Posterior vena cava (tissue), 2 donors: ENCODE measurements around the gene POTEI. TPM values are rescaled to one million over a fixed set of nuclear protein-coding genes. Genes with fewer than 3 reads are reported as not detected.
"Not testable (repeated sequence)": the region's sequence is repeated elsewhere in the genome, so short reads cannot be mapped to it uniquely, and the experiment has no call there.

Source experiments
- DNase-seq: peaks from one replicate; pipeline ENCODE4 v3.0.0-alpha.2; 2020; ENCODE audit warnings: low spot score
- intact Hi-C, 2 donors: fragments of 100-400 bp; cut with DNase I; formaldehyde crosslinking; loops; one replicate each; pipeline versions ENCODE4 v1.14.1 to v1.14.2; 2022 to 2023
- long read RNA-seq, 2 donors: library from polyadenylated mRNA; unstranded; transcript quantifications; one replicate each; pipeline ENCODE4 v2.0.0, GENCODE V29; 2020 to 2021
- total RNA-seq, 2 donors: library from RNA; stranded (reverse); fragmentation: NEBNext Ultra II Directional; extraction: Animal tissue kit (Norgen Biotek cat#: 25700); gene quantifications; one replicate each; pipeline ENCODE4 v1.2.1, GENCODE V29; 2021
- donor health status: DM: yes; HTN: yes; CAD: no.
- donor health status: DM: yes; HTN: yes; CAD: no.

Gene POTEI
- not detected for total RNA-seq
- long read RNA-seq, donor 1 = 0 reads
- long read RNA-seq, donor 2 = 0 reads

DNA sequence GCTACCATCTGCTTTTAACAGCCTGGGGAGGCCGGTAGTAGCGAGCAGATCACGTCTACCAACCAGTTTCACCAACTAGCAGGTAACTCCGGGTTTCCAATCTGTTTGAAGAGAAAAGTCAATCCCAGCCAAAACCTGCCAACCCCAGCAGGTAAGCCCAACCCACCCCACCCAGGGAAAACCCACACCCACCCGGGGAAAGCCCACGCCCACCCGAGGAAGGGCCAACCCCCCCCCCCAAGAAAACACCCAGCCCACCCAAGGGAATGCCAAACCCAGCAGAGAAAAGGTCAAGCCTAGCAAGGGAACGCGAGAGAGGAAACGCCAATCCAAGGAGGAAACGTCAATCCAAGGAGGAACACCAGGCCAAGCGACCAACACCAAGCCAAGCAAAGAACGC, at the start of gene POTEI:
POTEI (minus strand) TSS at position 101 of the 400 bp plus-strand sequence; CDS start at position 8, 93 bp downstream.
- DNase-seq, intact Hi-C loops: not testable (repeated sequence)

DNA sequence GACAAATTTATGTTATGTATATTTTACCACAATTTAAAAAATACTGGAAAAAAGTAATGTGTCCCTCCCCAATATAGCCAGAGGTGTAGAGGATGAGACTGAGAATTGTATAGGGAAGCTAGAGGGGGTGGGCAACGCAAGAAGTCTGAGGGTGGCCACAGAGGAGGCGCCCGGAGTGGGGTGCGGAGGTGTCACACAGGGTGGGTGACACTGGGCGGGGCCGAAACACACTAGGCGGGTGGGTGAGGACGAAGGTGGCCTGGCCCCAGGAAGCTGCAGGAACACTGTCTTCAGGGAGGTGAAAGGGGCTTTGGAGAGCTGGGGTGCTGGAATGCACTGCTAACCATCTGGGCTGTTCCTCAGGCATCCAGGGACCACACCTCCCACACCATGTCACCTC, 47.3 kb upstream of the POTEI start:
- DNase-seq, intact Hi-C loops: not testable (repeated sequence)

DNA sequence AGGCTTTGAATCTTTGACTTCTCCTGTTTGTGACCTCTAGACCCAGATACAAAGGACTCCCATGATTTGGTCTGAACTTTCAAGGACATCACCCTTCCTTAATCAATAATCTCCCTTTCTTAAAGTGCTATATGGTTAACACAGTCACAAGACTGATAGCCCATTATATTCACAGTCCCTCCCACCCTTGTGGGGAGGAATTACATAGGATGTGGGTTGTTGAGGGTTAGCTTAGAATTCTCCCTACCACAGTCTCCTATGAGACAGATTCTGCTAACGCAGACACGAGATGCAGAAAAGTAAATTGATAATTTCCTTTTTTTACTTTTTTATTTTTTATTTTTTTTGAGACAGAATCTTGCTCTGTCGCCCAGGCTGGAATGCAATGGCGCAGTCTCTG, 45.0 kb upstream of the POTEI start:
- DNase-seq, intact Hi-C loops: not testable (repeated sequence)

DNA sequence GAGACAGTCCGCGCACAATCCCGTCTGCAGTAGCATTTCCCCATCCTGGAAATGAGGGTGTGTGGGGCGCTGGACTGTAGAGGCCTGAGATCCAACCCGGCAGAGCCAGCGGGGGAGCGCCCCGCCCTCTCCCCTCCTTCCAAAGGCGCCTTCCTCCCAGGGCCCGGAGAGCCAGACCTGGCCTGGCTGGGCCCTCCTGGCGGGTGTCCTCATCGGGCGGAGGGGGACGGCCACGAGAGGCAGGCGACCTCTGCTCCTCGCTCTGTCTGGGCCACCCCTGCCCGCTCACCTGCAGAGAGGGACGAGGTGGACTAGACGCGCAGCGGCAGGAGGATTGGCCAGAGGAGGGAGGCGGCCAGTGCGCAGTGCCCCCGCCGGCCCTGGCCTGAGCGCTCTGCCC, 40.3 kb upstream of the POTEI start:
- DNase-seq, intact Hi-C loops: not testable (repeated sequence)

DNA sequence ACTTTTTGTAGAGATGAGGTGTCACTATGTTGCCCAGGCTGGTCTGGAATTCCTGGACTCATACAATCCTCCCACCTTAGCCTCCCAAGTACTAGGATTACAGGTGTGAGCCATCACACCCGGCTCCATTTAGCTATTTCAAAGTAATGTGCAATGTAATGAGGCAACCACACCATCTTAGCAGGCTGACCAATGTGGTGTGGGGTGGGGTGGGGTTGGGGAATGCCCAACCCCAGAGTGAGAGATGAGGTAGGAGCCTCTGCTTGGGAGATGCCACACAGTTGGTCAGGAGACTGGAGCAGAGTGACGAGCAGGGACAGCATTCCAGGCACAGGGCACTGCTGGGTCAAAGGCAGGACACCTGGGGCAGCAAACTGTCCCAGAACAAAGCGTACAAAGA, 39.3 kb upstream of the POTEI start:
- DNase-seq, intact Hi-C loops: not testable (repeated sequence)

DNA sequence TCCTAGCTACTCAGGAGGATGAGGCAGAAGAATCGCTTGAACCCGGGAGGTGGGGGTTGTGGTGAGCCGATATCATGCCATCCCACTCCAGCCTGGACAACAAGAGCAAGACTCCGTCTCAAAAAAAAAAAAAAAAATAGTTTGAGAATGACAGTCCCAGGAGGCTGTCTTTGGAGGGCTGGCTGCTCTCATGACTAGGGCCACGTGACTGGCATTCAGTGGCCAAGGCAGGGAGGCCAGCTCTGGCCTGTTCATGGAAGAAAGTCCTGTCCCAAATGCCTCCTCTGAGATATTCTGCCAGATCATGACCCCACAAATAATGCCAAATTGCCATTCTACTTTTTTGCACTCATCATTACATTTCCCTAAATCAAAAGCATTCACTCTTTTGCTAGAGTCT, 35.9 kb upstream of the POTEI start:
- DNase-seq, intact Hi-C loops: not testable (repeated sequence)

DNA sequence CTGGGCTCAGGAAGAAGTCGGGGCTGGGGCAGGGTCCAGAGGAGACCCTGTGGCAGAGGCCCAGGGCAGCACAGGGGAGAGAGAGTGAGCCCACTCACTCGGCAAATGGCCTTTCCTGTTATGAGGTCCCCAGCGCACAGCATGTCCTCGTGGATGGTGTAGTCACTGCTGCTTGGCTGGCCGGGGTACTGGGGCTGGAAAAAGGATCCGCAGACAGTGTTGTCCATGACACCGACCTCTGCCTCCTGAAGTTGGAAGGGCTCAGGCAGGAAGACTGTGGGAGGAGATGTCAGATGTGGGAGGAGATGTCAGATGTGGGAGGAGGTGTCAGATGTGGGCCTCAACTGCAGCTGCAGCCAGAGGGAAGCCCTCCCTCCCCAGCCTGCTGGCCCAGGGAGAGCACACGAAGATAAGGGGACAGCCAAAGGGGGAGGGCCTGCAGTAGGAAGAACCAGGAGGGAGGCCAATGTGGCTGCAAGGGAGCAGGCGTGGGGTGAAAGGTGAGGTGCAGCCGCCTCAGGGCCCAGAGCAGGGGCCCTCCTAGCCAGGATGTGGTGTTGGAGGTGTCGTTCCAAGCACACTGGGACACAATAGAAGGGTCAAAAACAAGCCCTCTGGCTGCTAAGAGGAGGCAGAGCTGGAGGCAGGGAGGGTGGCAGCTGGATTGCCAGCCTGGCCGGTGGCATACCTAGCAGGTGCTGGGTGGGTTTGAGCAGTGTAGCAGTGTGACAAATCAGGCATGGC, 34.8 kb upstream of the POTEI start:
- intact Hi-C loops, DNase-seq: not testable (repeated sequence)

DNA sequence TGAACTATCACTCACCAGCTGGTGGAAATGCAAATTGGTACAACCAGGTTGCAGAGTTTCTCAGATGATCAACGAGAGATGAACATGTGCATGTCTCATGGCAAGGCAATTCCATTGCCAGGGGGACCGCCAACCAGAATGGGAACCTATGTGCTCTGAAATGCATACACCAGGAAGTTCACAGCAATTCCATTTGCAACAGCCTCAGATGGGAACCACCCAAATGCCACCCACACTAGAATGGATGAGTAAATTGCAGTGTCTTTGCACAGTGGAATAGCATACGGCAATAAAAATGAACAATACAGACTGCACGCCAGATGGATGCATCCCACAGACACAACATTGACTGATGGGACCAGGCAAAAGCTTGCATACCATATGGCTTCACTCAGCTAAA, 33.7 kb upstream of the POTEI start:
- intact Hi-C loops, DNase-seq: not testable (repeated sequence)

DNA sequence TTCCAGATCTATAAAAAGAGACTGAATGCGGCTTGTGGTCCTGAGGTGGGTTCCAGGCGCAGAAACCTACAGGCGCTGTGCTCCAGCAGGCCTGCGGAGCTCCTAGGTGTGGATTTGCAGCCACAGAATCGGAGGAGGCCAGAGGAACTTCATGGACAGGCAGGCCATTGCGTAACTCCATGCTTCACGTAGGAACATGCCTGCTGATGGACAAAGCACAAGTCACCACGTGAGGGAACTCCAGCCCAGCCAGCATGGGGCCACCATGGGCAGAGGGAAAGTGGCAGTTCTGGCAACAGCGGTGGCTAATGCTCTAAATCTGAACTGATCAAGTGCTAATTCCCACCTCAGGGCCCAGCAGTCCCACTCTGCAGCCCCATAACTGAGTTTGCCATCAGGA, 29.1 kb upstream of the POTEI start:
- DNase-seq, intact Hi-C loops: not testable (repeated sequence)

DNA sequence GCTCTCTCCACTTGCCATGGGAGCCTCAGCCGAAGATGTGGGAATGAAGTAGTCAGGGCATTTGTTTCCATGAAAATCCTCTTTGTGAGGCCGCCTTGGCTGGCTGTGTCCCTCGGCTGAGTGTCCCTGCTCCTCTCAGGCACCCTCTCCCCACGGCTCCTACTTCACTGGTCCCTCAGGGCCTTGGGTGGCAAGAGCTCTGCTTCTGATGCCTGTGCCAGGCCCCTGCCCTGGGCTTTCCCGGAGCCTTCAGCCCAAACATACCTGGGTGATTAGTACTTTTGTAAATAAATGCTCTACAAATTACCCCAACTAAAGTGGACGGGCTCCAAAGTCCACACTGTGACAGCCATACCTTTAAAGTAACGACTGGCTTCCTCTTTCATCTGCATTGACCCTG, 27.5 kb upstream of the POTEI start:
- intact Hi-C loops, DNase-seq: not testable (repeated sequence)

DNA sequence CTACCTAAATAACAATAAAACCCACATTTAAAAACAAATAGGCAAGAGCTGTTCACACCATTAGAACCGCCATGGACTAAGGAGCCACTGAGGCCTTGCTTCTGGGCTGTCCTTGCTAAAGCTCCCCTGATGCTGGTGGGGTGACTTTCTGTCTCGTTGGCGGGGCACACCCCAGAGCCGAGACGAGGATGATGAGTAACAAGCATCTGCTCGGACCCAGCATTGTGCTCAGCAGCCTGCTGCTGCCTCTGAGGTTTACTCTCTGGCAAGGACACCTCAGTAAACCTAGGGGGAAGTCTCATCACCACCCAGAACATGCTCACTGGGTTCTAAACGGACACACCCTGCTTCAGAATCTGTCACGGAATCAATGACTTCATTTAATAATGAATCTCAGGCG, 22.5 kb upstream of the POTEI start:
- intact Hi-C loops, DNase-seq: not testable (repeated sequence)

DNA sequence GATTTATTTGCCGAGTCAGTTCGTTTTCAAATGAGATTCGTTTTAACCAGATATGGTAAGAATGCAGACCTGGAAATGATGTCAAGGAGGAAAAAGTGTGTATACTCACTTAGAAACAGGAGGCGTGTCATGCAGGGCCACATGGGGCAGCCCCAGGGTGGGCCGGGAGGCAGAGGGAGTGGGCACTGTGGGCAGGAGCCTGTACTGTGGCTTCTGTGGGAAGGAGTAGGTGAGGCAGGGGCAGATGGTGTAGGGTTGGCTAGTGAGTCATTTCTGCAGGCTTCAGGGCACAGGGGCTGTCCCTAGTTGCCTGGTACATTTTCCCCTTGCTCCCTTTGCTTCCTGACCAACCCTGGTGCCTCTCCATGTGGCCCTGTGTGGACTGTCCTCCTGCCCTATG, 22.1 kb upstream of the POTEI start:
- DNase-seq = not testable (repeated sequence)

DNA sequence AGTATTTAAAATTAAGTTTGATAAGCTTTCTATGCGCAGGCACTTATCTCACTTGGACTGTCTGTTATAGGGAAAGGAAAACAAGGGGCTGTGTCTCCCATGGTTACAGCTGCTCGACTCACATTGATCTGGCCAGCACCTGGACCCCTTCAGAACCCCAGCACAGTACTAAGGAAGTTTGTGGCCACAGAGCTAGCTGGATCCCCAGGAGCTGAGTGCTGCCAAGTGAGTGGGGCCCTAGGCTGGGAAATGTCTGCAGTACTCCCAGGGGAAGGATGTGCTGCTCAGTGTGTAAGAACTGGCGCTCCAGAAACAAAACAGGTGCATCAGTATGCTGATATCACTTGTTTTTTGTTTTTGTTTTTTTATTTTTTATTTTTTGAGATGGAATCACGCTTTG, 21.1 kb upstream of the POTEI start:
- intact Hi-C loops, DNase-seq: not testable (repeated sequence)

More for the DNA sequence above, 22.1 kb upstream of the POTEI start:
- intact Hi-C loops = not testable (repeated sequence)

DNA sequence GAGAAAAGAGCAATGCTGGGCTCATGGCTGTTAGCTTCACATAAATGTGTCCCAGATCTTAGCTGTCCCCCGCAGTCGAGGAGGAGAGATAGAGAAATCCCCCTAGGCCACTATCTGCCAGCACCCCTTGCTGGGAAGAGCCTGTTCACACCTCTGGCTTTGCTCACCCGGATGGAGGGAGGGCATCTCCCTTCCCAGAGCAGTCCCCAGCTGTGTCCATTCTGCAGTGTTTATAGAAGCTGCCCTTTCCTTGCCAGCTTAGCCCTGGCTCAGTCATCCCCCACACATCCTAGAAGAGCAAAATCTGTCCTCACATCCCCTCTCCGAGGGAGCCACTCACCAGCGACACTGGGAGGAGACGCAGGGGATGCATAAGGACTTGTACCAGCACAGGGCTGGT, 20.4 kb upstream of the POTEI start:
- intact Hi-C loops, DNase-seq: not testable (repeated sequence)

DNA sequence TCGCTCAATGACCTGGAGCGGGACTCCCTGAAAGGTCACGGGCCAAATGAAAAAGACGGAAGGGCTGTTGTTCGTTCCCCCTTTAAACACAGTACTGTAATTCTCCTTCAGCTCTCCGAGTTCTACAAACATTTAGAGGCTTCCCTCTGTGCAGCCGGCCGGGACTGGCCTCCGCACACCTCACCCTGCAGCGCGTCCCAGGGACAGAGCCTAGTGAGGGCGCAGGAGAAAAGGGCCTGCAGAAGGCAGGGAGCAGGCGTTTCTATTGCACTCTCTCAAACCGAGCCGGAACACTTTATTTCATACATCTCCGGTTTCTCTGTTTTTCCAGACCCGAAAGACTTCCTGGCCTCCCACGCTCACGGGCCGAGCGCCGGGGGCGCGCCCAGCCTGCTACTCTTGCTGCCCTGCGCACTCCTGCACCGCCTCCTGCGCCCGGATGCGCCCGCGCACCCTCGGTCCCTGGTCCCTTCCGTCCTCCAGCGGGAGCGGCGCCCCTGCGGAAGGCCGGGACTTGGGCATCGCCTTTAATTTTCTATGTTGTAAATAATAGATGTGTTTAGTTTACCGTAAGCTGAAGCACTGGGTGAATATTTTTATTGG, 18.3 kb upstream of the POTEI start:
- intact Hi-C loops, DNase-seq: not testable (repeated sequence)

DNA sequence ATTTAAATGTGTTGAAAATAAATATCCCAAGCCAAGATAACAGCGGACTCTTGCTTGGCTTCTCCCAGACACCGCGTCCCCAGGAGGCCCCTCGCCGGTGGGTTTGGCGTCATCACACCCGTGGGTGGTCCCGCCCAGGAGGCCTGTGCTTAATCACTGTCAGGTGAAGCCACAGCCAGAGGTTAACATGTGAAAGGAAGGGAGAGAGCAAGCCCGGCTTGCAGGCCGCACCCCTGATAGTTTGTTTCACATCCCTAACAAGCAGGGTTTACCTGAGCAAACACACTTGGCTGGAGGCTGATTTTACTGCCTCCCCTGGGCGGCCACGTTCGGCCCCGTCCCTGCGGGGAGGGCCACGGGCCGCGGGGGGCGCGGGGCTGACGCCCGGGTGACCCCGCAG, 13.3 kb upstream of the POTEI start:
- DNase-seq, intact Hi-C loops: not testable (repeated sequence)

DNA sequence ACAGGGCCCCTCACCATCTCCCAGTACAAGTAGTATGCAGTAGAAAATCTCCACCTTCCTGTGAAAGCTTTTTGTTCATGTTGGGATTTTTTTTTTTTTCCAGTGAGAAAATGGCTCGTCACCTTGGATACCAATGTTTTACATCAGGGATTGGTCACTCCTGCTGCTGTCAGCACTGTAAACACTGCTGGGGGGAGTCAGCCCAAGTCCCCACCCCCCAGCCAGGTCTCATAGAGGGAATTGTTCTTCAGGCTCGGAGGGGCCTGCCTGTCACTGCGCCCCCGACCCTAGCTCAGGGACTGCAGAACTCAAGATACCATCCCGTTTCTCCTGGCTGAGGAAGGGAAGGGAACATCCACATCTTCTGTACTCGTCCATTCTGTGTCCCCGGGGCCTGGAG, 11.9 kb upstream of the POTEI start, which contains the start of gene CFC1B:
CFC1B (plus strand) TSS at position 231 of the 400 bp plus-strand sequence. CDS start 263 bp downstream, outside the sequence.
- DNase-seq, intact Hi-C loops: not testable (repeated sequence)

DNA sequence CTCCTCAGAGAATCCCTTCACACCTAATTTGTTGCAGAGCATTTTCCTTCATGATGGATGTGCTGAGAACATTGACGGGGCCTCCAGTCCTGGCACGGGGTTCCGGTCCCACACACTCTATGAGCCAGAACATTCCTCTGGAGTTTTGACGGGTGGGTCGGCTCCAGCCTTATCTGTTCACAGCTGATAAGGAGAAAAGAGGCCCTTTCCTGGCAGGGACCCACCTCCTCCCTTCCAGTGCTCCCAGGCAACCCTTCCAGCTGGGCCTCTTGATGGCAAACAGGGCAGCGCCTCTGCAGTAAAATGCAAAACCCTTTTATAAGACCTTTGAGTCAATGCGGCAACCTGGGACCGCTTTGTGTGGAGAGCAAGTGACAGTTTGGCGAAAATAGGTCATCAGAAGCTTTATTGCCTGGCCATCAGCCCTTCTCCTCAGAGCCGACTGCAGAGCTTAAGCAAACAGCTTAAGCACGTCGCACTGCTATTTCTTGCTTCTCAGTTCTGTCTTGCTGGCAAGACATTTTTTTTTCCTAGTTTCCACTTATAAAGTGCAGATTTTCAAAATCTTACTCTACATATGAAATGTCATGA, 9.5 kb upstream of the POTEI start:
- DNase-seq, intact Hi-C loops: not testable (repeated sequence)

DNA sequence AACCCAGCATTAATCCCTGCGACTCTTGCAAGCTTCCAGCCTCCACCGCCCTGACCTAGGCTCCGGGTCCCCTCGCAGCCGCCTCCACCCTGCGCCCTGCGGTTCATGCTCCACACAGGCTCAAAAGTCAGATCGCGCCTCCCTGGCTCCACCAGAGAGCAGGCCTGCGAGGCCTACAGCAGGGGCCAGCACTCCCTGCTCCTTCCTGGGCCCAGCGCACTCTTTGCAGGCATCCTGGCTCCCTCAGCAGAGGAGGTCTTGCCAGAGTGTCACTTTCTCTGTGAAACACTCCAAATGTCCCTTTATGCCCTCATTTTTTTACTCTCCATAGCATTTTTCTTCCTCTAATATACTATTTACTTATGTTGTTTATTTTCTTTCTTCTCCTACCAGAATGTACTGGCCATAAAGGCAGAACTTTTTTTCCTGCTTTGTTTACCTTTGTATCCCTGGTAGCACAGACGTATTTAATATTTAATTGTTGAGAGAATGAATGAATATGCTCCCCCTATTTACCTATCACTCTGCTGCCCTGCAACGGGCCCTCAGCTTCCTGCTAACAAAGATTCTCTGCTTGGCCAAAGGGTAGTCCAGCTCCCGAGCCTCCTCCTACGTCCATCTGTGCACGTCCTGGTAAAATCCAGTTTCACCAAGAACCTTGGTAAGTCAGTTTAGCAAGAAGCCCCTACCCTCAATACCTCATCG, 2.8 kb upstream of the POTEI start:
- intact Hi-C loops = not testable (repeated sequence)

More for the DNA sequence above, 2.8 kb upstream of the POTEI start:
- not testable (repeated sequence) for DNase-seq
